NB4 (cell line): ENCODE results near the gene HS3ST3A1.

Experiments
- DNase-seq: peaks from one replicate; pipeline ENCODE4 v3.0.0; 2010; ENCODE audit warnings: low read depth
- H3K4me3 ChIP-seq: one replicate; pipeline ENCODE4 v1.5.1; 2011; ENCODE audit warnings: mild to moderate bottlenecking, low read depth, low read length, moderate library complexity
- MYC ChIP-seq: IDR thresholded peaks from 2 replicates; pipeline ENCODE4 v1.6.1; 2011; ENCODE audit warnings: low read depth, low read length
- POLR2A ChIP-seq: IDR thresholded peaks from 2 replicates; pipeline ENCODE4 v1.6.1; 2011; ENCODE audit warnings: mild to moderate bottlenecking; ENCODE audit not compliant: insufficient read length; ENCODE audit errors: extremely low read depth
- TF ChIP-seq, protein P1 (sequence below): IDR thresholded peaks from 2 replicates; pipeline ENCODE4 v1.6.1; 2011; ENCODE audit warnings: low read depth, low read length
- TF ChIP-seq, protein P2 (sequence below): IDR thresholded peaks from one replicate; pipeline ENCODE4 v1.5.1; 2012; ENCODE audit warnings: low read depth, low read length

The HS3ST3A1 gene

DNA sequence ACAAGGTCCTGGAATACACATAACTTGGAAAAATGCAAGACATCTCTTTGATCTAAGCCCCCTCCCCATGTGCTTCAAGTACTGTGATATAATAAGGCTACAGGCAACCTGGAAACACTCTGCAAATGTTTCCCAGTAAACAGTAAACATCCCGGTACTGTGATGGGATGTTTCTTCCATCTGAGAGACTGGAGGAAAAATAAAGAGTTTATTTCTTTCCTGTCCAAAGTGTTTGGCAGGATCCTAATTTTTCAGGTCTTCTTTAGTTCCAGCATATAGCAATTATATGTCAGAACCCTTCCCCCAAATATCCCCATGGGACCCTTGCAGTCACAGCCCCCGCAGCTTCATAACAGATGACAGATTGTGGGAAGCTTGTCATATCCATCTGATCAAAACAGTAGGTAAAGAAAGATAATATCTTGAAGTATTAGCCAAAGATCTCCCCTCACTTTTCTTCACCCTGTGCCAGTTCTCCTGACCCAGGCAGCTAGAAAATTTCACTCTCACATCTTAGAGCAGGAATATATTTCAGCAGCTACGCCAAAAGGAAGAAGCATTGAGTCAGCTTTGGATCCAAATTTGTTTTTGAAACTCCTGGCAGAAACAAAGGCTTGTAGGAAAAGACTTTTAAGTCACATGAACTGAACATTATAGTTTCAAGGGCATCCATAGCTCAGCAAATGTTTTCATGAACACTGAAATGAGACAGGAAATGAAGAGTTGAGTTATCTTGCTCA is 141.3 kb downstream of the HS3ST3A1 start:
- TF ChIP-seq MYC: no peak
- TF ChIP-seq, protein P1, sequence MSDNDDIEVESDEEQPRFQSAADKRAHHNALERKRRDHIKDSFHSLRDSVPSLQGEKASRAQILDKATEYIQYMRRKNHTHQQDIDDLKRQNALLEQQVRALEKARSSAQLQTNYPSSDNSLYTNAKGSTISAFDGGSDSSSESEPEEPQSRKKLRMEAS: no peak
- TF ChIP-seq, protein P2, sequence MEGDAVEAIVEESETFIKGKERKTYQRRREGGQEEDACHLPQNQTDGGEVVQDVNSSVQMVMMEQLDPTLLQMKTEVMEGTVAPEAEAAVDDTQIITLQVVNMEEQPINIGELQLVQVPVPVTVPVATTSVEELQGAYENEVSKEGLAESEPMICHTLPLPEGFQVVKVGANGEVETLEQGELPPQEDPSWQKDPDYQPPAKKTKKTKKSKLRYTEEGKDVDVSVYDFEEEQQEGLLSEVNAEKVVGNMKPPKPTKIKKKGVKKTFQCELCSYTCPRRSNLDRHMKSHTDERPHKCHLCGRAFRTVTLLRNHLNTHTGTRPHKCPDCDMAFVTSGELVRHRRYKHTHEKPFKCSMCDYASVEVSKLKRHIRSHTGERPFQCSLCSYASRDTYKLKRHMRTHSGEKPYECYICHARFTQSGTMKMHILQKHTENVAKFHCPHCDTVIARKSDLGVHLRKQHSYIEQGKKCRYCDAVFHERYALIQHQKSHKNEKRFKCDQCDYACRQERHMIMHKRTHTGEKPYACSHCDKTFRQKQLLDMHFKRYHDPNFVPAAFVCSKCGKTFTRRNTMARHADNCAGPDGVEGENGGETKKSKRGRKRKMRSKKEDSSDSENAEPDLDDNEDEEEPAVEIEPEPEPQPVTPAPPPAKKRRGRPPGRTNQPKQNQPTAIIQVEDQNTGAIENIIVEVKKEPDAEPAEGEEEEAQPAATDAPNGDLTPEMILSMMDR: no peak
- no peak for TF ChIP-seq POLR2A
- H3K4me3 ChIP-seq: no peak overlapping the region
- no peak for DNase-seq

GRCh38 chr17:13457783-13458182 is 143.9 kb downstream of the HS3ST3A1 start:
- no peak for DNase-seq
- TF ChIP-seq, protein P2: no peak
- no peak for TF ChIP-seq MYC
- TF ChIP-seq, protein P1: no peak
- no peak for TF ChIP-seq POLR2A
- H3K4me3 ChIP-seq: no peak overlapping the region
